Cardiac fibroblast (primary cell): Measurements from ENCODE around the gene CCDC197.
A peak's percentile ranks its signal among the peaks of the same experiment; 100 is the strongest.

Source experiments
- DNase-seq, 2 donors: peaks; one replicate each; pipeline versions ENCODE4 v3.0.0 to v3.0.0-alpha.2; 2010; ENCODE audit warnings: low read depth in 2 of 2
- H3K4me3 ChIP-seq, 2 donors: replicated peaks in 1 of 2; 1 replicate in 1 of 2; 2 replicates in 1 of 2; pipeline ENCODE4 v1.5.1; 2011; ENCODE audit warnings: low read depth in 2 of 2, low read length in 2 of 2, mild to moderate bottlenecking in 2 of 2, moderate library complexity in 1 of 2
- TF ChIP-seq, protein P1 (sequence below): IDR thresholded peaks from one replicate; pipeline ENCODE4 v1.5.1; 2011; ENCODE audit warnings: low read depth, mild to moderate bottlenecking, low read length, inconsistent platforms

CCDC197 gene

DNA sequence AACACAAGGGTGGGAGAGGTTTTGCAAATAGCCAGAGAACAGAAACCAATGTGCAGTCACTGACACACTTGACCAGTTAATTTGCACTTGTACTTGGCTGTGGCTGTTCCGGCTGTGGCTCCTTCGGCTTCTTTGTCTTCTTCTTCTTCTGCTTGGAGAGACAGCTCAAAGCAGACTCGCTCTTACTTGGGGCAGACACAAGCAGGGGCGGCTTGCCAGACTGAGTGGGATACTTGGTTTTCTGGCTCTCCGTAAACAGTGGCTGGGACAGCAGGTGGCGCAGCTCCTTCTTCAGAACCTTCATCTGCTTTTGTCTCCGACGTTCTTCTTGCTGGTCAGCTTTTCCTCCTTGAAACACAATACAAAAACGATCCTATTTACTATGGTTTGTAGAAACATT is 54.0 kb downstream of the CCDC197 start:
- peak; percentile 56 to 69 for DNase-seq
- TF ChIP-seq, protein P1, sequence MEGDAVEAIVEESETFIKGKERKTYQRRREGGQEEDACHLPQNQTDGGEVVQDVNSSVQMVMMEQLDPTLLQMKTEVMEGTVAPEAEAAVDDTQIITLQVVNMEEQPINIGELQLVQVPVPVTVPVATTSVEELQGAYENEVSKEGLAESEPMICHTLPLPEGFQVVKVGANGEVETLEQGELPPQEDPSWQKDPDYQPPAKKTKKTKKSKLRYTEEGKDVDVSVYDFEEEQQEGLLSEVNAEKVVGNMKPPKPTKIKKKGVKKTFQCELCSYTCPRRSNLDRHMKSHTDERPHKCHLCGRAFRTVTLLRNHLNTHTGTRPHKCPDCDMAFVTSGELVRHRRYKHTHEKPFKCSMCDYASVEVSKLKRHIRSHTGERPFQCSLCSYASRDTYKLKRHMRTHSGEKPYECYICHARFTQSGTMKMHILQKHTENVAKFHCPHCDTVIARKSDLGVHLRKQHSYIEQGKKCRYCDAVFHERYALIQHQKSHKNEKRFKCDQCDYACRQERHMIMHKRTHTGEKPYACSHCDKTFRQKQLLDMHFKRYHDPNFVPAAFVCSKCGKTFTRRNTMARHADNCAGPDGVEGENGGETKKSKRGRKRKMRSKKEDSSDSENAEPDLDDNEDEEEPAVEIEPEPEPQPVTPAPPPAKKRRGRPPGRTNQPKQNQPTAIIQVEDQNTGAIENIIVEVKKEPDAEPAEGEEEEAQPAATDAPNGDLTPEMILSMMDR = peak; percentile 51
- H3K4me3 ChIP-seq = no peak overlapping the region

DNA sequence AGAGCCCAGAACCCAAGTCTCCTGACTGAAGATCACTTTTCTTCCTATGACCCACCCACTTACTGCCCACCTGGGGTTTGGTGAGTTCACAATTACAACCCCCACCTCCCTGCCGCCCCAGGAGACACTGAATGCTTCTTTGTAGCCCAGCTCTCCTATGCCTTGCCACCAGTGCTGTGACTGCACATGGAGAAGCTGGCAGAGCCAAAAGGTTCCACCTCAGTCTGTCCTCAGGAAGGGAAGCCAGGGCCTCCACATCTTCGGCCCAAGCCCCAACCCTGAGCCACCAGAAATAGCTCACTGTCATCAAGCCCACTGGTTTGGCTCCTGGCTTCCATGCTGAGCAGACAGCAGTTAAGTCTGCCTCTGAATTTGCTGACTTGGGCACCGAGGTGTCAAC is 54.7 kb downstream of the CCDC197 start:
- no peak overlapping the region for H3K4me3 ChIP-seq
- DNase-seq = no peak
- TF ChIP-seq, protein P1 = no peak

- TF ChIP-seq, protein P1 = no peak
- no peak for DNase-seq
- H3K4me3 ChIP-seq = no peak overlapping the region
Measured at GRCh38 chr14:94052199-94052598, 55.1 kb downstream of the CCDC197 start.

DNA sequence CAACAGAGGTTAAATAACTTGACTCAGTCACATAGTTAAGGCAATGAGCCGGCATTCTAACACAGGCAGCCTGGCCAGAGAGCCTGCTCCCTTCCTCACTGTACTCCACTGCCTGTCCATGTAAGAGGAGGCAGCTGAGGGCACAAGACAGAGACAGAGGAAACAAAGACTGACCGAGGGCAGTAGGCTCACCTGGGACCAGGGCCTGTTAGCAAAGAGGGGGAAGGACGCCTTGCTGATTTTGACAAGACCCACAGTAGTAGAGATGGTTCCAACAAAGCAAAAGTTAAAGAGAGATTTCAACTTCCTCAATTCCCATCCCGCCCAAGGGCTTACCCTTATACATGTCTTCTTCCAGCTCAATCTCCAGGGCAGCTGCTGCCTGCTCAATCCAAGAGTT is 55.6 kb downstream of the CCDC197 start:
- TF ChIP-seq, protein P1 = no peak
- no peak overlapping the region for H3K4me3 ChIP-seq
- no peak for DNase-seq

DNA sequence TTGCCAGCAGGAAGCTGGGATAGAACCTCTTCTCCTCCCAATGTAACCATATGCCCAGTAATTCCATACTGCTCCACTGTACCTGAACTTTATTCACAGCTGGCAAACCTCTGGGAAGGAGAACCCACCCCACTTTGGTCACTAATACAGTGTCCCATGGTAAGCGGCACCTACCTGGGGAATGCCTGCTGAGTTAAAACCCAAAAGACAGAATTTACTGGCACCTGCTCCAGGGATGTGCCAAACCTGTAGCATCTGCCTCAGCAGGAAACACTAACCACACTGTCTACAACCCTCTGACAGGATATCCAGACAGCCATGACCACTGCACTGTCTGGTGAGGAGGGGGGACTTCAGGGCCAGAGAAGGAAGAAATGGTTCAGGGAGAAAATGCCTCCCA is 57.3 kb downstream of the CCDC197 start:
- TF ChIP-seq, protein P1 = no peak
- no peak overlapping the region for H3K4me3 ChIP-seq
- no peak for DNase-seq

DNA sequence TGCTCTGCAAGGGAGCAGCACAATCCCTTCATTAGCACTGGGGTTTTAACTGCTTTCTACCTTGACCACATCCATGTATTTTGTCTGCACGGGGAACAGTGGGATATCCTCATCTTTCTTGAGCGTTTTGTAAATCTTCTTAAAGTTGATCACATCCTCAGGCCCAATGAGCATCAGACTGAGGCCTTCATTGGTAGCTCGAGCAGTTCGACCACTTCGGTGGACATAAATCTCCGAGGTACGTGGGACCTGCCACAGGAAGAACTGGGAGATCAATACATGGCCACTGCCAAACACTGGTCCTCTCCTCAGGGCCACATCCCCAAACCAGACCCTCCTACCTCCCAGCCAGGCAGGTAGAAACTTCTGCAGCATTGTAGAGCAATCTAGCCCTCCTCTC is 57.8 kb downstream of the CCDC197 start:
- no peak overlapping the region for H3K4me3 ChIP-seq
- TF ChIP-seq, protein P1 = no peak
- no peak for DNase-seq

- no peak overlapping the region for H3K4me3 ChIP-seq
- TF ChIP-seq, protein P1 = no peak
- DNase-seq = peak in 1 of 2 donors; percentile 44
Measured at GRCh38 chr14:94056579-94057308, 59.6 kb downstream of the CCDC197 start.
